IMR-90 (cell line): ENCODE measurements around the gene MTIF2. TPM values are rescaled to one million over a fixed set of nuclear protein-coding genes. Genes with fewer than 3 reads are reported as not detected.

Experiments used
- ATAC-seq: fragments of 200-7000 bp; cut with Tn5 transposase; 2 replicates; pipeline ENCODE4 v1.9.1; 2020; ENCODE audit warnings: low read depth, mild to moderate bottlenecking, moderate library complexity
- BruUV-seq: library from RNA; stranded (reverse); fragments of 400-500 nt; replicated peaks from 2 replicates; lab custom pipeline; 2021; lab: Mats Ljungman, UMichigan
- CTCF ChIA-PET: fragments of 300-600 bp; formaldehyde crosslinking; extraction: SDS; loops from one replicate; lab custom pipeline; 2021; ENCODE audit warnings: antibody characterized with exemption; lab: Yijun Ruan, JAX
- POLR2A ChIA-PET: fragments of 300-600 bp; sonication (Branson Sonifier 250); formaldehyde crosslinking; loops from one replicate; lab custom pipeline; 2022; ENCODE audit warnings: antibody characterized with exemption; ENCODE audit not compliant: unreplicated experiment; lab: Charles Lee
- DNase-seq: peaks from one replicate; pipeline ENCODE4 v3.0.0; 2013
- H2AFZ ChIP-seq: replicated peaks from 2 replicates; pipeline ENCODE3; 2013; ENCODE audit warnings: low read length, mild to moderate bottlenecking; ENCODE audit not compliant: poor library complexity
- H2AK5ac ChIP-seq: 2 replicates; pipeline ENCODE4 v1.6.1; 2013; ENCODE audit warnings: low read depth, low read length, inconsistent platforms
- H2AK9ac ChIP-seq: replicated peaks from 2 replicates; pipeline ENCODE3; 2013; ENCODE audit warnings: mild to moderate bottlenecking, low read depth, low read length, moderate library complexity; ENCODE audit not compliant: poor library complexity
- H2BK120ac ChIP-seq: 2 replicates; pipeline ENCODE4 v1.6.1; 2013; ENCODE audit warnings: low read depth, low read length, inconsistent platforms
- H2BK15ac ChIP-seq: 3 replicates; pipeline ENCODE4 v1.6.1; 2013; ENCODE audit warnings: low read depth, low read length, inconsistent platforms
- H2BK20ac ChIP-seq: 2 replicates; pipeline ENCODE4 v1.6.1; 2013; ENCODE audit warnings: low read depth, mild to moderate bottlenecking, inconsistent platforms, low read length, moderate library complexity
- H2BK5ac ChIP-seq: 2 replicates; pipeline ENCODE4 v1.6.1; 2013; ENCODE audit warnings: mild to moderate bottlenecking, low read depth, low read length, inconsistent platforms; ENCODE audit not compliant: poor library complexity, severe bottlenecking
- H3K14ac ChIP-seq: replicated peaks from 2 replicates; pipeline ENCODE4 v1.6.1; 2013; ENCODE audit warnings: low read depth, low read length, inconsistent platforms
- H3K18ac ChIP-seq: 2 replicates; pipeline ENCODE4 v1.6.1; 2013; ENCODE audit warnings: low read depth, low read length, control low read depth
- H3K23ac ChIP-seq: 2 replicates; pipeline ENCODE4 v1.6.1; 2013; ENCODE audit warnings: low read depth, low read length, inconsistent platforms
- H3K27ac ChIP-seq: 2 replicates; pipeline ENCODE4 v1.5.1; 2013; ENCODE audit warnings: mild to moderate bottlenecking, control low read depth, low read length; ENCODE audit not compliant: insufficient read depth
- H3K27me3 ChIP-seq: 2 replicates; pipeline ENCODE4 v1.6.1; 2013; ENCODE audit warnings: low read length; ENCODE audit not compliant: control insufficient read depth, insufficient read depth
- H3K36me3 ChIP-seq: 2 replicates; pipeline ENCODE4 v1.6.1; 2013; ENCODE audit warnings: low read length, mixed read lengths; ENCODE audit not compliant: control insufficient read depth, insufficient read depth
- H3K4ac ChIP-seq: 2 replicates; pipeline ENCODE4 v1.6.1; 2013; ENCODE audit warnings: low read depth, low read length, inconsistent platforms
- H3K4me1 ChIP-seq: 2 replicates; pipeline ENCODE4 v1.6.1; 2013; ENCODE audit warnings: low read length, mixed read lengths; ENCODE audit not compliant: control insufficient read depth, insufficient read depth
- H3K4me2 ChIP-seq: 2 replicates; pipeline ENCODE4 v1.6.1; 2013; ENCODE audit warnings: low read depth, mild to moderate bottlenecking, control low read depth, low read length, moderate library complexity
- H3K4me3 ChIP-seq: 2 replicates; pipeline ENCODE4 v1.5.1; 2013; ENCODE audit warnings: low read depth, mild to moderate bottlenecking, control low read depth, low read length, moderate library complexity; ENCODE audit not compliant: insufficient read depth
- H3K56ac ChIP-seq: 2 replicates; pipeline ENCODE4 v1.6.1; 2013; ENCODE audit warnings: low read length, inconsistent platforms; ENCODE audit not compliant: insufficient read depth; ENCODE audit errors: extremely low read depth
- H3K79me1 ChIP-seq, 2 experiments: 2 replicates each; pipeline ENCODE4 v1.6.1; 2013; ENCODE audit warnings: low read length in 2 of 2, inconsistent platforms in 1 of 2, low read depth in 1 of 2
- H3K9ac ChIP-seq: 2 replicates; pipeline ENCODE4 v1.6.1; 2013; ENCODE audit warnings: low read depth, low read length, control low read depth
- H3K9me1 ChIP-seq: 2 replicates; pipeline ENCODE4 v1.6.1; 2013; ENCODE audit warnings: low read length, inconsistent platforms; ENCODE audit not compliant: insufficient read depth
- H3K9me3 ChIP-seq: 2 replicates; pipeline ENCODE4 v1.6.1; 2013; ENCODE audit warnings: low read length; ENCODE audit not compliant: control insufficient read depth, insufficient read depth
- H4K20me1 ChIP-seq: 2 replicates; pipeline ENCODE4 v1.6.1; 2013; ENCODE audit warnings: low read length, inconsistent platforms; ENCODE audit not compliant: insufficient read depth
- H4K5ac ChIP-seq: 2 replicates; pipeline ENCODE4 v1.6.1; 2013; ENCODE audit warnings: mild to moderate bottlenecking, low read depth, low read length, control low read depth
- H4K8ac ChIP-seq, 2 experiments: 2 replicates each; pipeline ENCODE4 v1.6.1; 2013; ENCODE audit warnings: low read depth in 2 of 2, low read length in 2 of 2, control low read depth in 1 of 2, inconsistent platforms in 1 of 2
- H4K91ac ChIP-seq: 2 replicates; pipeline ENCODE4 v1.6.1; 2013; ENCODE audit warnings: low read depth, low read length, inconsistent platforms; ENCODE audit not compliant: insufficient read depth
- BHLHE40 ChIP-seq: fragments of 150-350 bp; IDR thresholded peaks from 2 replicates; pipeline ENCODE4 v1.6.1; 2016; ENCODE audit warnings: mild to moderate bottlenecking, low read depth, low read length
- CEBPB ChIP-seq: IDR thresholded peaks from 2 replicates; pipeline ENCODE4 v1.6.1; 2012; ENCODE audit warnings: low read depth, low read length, improper control_type of control experiment
- CHD1 ChIP-seq: IDR thresholded peaks from 2 replicates; pipeline ENCODE4 v1.6.1; 2012; ENCODE audit warnings: low read depth, low read length, improper control_type of control experiment
- FOS ChIP-seq: fragments of 150-350 bp; IDR thresholded peaks from 2 replicates; pipeline ENCODE4 v1.6.1; 2016; ENCODE audit warnings: low read depth, low read length
- MAZ ChIP-seq: IDR thresholded peaks from 2 replicates; pipeline ENCODE4 v1.6.1; 2012; ENCODE audit warnings: low read depth, mild to moderate bottlenecking, low read length, improper control_type of control experiment, moderate library complexity, borderline replicate concordance
- NFE2L2 ChIP-seq: fragments of 150-350 bp; IDR thresholded peaks from 2 replicates; pipeline ENCODE4 v1.6.1; 2016; ENCODE audit warnings: low read depth, mild to moderate bottlenecking, low read length
- RAD21 ChIP-seq: IDR thresholded peaks from 2 replicates; pipeline ENCODE4 v1.6.1; 2012; ENCODE audit warnings: low read length, improper control_type of control experiment
- RCOR1 ChIP-seq: IDR thresholded peaks from 2 replicates; pipeline ENCODE4 v1.6.1; 2012; ENCODE audit warnings: mild to moderate bottlenecking, low read length, improper control_type of control experiment; ENCODE audit not compliant: insufficient replicate concordance
- SMC3 ChIP-seq: fragments of 150-350 bp; IDR thresholded peaks from 2 replicates; pipeline ENCODE4 v1.6.1; 2016; ENCODE audit warnings: low read depth, mild to moderate bottlenecking, antibody characterized with exemption, low read length, moderate library complexity
- WGBS, 2 experiments: methylation state at CpG; one replicate each; pipeline versions ENCODE4 v1.1.5 to v1.1.7; 2013; ENCODE audit warnings: missing lambda C conversion rate in 2 of 2; ENCODE audit not compliant: insufficient read length in 1 of 2; ENCODE audit errors: extremely low coverage in 2 of 2; 5-methylcytosine and 5-hydroxymethylcytosine counted together
- dilution Hi-C: fragments of 300-500 bp; cut with HindIII; formaldehyde crosslinking; loops from one replicate; pipeline ENCODE4 v1.14.3; 2018; ENCODE audit warnings: low sequenced_read_pairs; ENCODE audit not compliant: unreplicated experiment
- in situ Hi-C: fragments of 300-500 bp; cut with MboI; formaldehyde crosslinking; loops from 3 replicates; pipeline ENCODE4 v1.14.3; 2019; ENCODE audit warnings: low sequenced_read_pairs, inconsistent platforms, mixed read lengths
- intact Hi-C: fragments of 100-400 bp; cut with micrococcal nuclease; formaldehyde crosslinking; loops from 2 replicates; pipeline ENCODE4 v1.10.0; 2022
- polyA plus RNA-seq, 3 experiments: library from polyadenylated mRNA; depleted of rRNA; stranded (reverse); fragments of >200 nt; gene quantifications; 2 replicates each; pipeline ENCODE4 v1.2.3, GENCODE V29; 2012; ENCODE audit warnings: low replicate concordance in 1 of 3
- total RNA-seq: library from RNA; depleted of rRNA; stranded (reverse); fragments of >200 nt; gene quantifications from 2 replicates; pipeline ENCODE4 v1.2.3, GENCODE V29; 2012
- TF ChIP-seq, protein P1 (sequence below): conservative IDR thresholded peaks from 2 replicates; pipeline ENCODE4 v1.5.1; 2012; ENCODE audit warnings: mild to moderate bottlenecking, low read depth, low read length, improper control_type of control experiment
- TF ChIP-seq, protein P2 (sequence below): fragments of 150-350 bp; IDR thresholded peaks from 2 replicates; pipeline ENCODE4 v1.6.1; 2017; ENCODE audit warnings: mild to moderate bottlenecking, antibody characterized with exemption, low read length, low read depth

Gene MTIF2
- total and polyA plus RNA-seq, 2 of the 4 experiments (the other 2 are of a cell fraction) = 10.8 to 22.6 TPM

DNA sequence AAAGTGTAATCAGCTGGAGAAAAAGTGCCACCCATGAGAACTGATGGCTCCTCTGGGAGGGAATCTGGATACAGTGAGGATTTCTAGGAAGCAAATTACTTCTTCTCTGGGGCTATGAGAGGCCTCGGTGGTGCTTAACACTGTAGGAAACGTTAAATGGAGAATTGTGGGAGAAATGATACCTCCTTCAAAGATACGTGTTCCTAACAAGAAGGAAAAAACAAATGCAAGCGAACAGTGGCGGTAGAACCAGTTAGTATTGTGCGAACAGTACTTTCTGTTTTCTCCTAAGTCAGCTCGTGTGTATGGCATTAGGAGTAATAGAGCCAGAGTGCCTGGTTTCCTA, 587 bp upstream of the MTIF2 start:
- intact Hi-C loops = loop anchor here (1.0 kb wide), 1 partner anchor 150 kb away; the partner anchor contains the start of gene CCDC88A

More for the DNA sequence above, 587 bp upstream of the MTIF2 start:
- Histone ChIP-seq H2BK120ac (no peak overlapping the region), H3K56ac (peak overlapping the region; percentile 50; the same call in 1 of the 2 replicates), H2AK9ac (no peak overlapping the region), H2BK5ac (peak overlapping the region; percentile 6), H3K9ac (peak overlapping the region; percentile 64), H3K4me1 (no peaks in the 10 kb centered on the region; the same call in 1 of the 2 replicates), H3K4me2 (peak overlapping the region; percentile 78), H2AK5ac (0 out of 2 replicates have a peak overlapping the region, but pooled peaks have one; percentile 22), H3K9me1 (peaks cover 2% of the 10 kb centered on the region; the same call in 1 of the 2 replicates), H3K14ac (peak overlapping the region; percentile 72; the same call in 1 of the 2 replicates), H4K5ac (peak overlapping the region; percentile 88), H2BK20ac (no peak overlapping the region), H3K27ac (0 out of 2 replicates have a peak overlapping the region, but pooled peaks have one; percentile 6), H3K9me3 (no peaks in the 10 kb centered on the region), H3K79me1 (peaks cover 8 to 14% of the 10 kb centered on the region in 2 experiments; a peak in 2 of 4 replicates), H2BK15ac (no peak overlapping the region), H3K36me3 (no peaks in the 10 kb centered on the region), H3K18ac (no peak overlapping the region), H3K27me3 (no peaks in the 10 kb centered on the region), H4K20me1 (no peaks in the 10 kb centered on the region), H3K23ac (peak overlapping the region; percentile 62), H4K91ac (peak overlapping the region; percentile 26; the same call in 1 of the 2 replicates), H4K8ac (peak overlapping the region; percentile 96 to 98), H3K4me3 (peak overlapping the region; percentile 74), H3K4ac (peak overlapping the region; percentile 30; the same call in 1 of the 2 replicates), H2AFZ (peak overlapping the region; percentile 83)
- in situ Hi-C loops (no loop called here), dilution Hi-C loops (no loop called here)
- peak; percentile 6 for DNase-seq
- no CpG with 5 or more reads among the region's 7 CpGs for WGBS, 2 experiments
- no peak for TF ChIP-seq RCOR1
- no peak for TF ChIP-seq SMC3
- TF ChIP-seq, protein P1, sequence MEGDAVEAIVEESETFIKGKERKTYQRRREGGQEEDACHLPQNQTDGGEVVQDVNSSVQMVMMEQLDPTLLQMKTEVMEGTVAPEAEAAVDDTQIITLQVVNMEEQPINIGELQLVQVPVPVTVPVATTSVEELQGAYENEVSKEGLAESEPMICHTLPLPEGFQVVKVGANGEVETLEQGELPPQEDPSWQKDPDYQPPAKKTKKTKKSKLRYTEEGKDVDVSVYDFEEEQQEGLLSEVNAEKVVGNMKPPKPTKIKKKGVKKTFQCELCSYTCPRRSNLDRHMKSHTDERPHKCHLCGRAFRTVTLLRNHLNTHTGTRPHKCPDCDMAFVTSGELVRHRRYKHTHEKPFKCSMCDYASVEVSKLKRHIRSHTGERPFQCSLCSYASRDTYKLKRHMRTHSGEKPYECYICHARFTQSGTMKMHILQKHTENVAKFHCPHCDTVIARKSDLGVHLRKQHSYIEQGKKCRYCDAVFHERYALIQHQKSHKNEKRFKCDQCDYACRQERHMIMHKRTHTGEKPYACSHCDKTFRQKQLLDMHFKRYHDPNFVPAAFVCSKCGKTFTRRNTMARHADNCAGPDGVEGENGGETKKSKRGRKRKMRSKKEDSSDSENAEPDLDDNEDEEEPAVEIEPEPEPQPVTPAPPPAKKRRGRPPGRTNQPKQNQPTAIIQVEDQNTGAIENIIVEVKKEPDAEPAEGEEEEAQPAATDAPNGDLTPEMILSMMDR = no peak
- no peak for TF ChIP-seq BHLHE40
- TF ChIP-seq RAD21 = no peak
- no peak for TF ChIP-seq CHD1
- no peak for TF ChIP-seq NFE2L2
- TF ChIP-seq FOS = no peak
- no peak for TF ChIP-seq MAZ
- TF ChIP-seq CEBPB = no peak
- TF ChIP-seq, protein P2, sequence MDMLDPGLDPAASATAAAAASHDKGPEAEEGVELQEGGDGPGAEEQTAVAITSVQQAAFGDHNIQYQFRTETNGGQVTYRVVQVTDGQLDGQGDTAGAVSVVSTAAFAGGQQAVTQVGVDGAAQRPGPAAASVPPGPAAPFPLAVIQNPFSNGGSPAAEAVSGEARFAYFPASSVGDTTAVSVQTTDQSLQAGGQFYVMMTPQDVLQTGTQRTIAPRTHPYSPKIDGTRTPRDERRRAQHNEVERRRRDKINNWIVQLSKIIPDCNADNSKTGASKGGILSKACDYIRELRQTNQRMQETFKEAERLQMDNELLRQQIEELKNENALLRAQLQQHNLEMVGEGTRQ = no peak
- no TSS peak for BruUV-seq
- CTCF ChIA-PET = no interaction called here
- POLR2A ChIA-PET = no interaction called here
- ATAC-seq = peak; percentile 28; the same call in 1 of the 2 replicates
